ENCODE data around the gene APCDD1. TPM values are rescaled to one million over a fixed set of nuclear protein-coding genes. Genes with fewer than 3 reads are reported as not detected.

The APCDD1 gene
- total RNA-seq, 2 donors from 2014 or later = 38.2 to 75.8 TPM

DNA sequence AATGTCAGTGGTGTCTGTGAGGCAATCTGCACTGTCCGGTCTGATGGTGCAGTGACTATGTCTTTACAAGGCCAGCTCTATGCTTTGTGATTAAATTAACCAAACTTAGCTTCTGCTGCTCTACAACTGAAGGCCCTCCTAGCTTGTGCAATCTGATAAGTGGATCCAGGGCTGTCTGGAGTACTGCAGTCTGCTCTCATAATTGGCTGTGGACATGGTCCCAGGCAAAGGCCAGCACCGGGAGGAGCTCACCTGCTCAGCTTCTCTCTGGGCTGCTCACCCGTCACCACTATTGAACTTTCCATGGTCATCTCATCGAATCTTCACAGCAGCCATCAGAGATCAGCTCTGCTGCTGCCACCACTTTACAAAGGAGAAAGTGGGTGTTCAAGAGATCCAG lies 13.0 kb upstream of the APCDD1 start:
- no peaks in the 10 kb centered on the region for H3K4me1 ChIP-seq (ENCODE audit: control insufficient read depth in 1 of 2, low read depth in 2 of 2)

DNA sequence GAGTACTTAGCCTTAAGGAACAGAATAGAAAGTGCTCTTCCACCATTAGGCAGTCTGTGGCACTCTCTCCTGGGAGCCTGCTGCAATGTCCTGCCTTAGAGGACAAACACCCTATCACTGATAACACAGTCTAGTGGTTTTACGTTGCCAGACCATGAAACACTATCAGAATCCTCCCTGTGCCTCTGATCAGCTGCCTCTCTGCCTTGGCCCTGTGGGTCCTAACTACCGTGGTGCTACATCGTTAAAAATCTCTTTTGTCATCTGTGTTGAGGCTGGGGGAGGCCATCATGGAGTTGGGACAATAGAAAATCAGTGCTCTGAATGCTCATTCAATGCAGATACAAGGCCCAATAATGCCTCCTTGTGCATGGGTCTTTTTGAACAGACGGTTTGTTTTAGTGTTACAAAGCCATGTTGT lies 11.9 kb upstream of the APCDD1 start:
- Histone ChIP-seq H3K27me3 (replicated peaks; ENCODE audit: insufficient read depth) (no peaks in the 10 kb centered on the region), H3K27ac (no peak overlapping the region), H3K4me3 (no peak overlapping the region), H3K36me3 (no peaks in the 10 kb centered on the region), H3K9me3 (no peaks in the 10 kb centered on the region), H3K4me1 (ENCODE audit: control insufficient read depth in 1 of 2, low read depth in 2 of 2) (no peaks in the 10 kb centered on the region)
- no peak for DNase-seq (ENCODE audit: low spot score)
- no peak for ATAC-seq (ENCODE audit: insufficient number of reproducible peaks, low FRiP score, low read depth)
- TF ChIP-seq, protein P1, sequence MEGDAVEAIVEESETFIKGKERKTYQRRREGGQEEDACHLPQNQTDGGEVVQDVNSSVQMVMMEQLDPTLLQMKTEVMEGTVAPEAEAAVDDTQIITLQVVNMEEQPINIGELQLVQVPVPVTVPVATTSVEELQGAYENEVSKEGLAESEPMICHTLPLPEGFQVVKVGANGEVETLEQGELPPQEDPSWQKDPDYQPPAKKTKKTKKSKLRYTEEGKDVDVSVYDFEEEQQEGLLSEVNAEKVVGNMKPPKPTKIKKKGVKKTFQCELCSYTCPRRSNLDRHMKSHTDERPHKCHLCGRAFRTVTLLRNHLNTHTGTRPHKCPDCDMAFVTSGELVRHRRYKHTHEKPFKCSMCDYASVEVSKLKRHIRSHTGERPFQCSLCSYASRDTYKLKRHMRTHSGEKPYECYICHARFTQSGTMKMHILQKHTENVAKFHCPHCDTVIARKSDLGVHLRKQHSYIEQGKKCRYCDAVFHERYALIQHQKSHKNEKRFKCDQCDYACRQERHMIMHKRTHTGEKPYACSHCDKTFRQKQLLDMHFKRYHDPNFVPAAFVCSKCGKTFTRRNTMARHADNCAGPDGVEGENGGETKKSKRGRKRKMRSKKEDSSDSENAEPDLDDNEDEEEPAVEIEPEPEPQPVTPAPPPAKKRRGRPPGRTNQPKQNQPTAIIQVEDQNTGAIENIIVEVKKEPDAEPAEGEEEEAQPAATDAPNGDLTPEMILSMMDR (IDR thresholded peaks at IDR 0.05) = no peak

More for the DNA sequence above, 13.0 kb upstream of the APCDD1 start:
- DNase-seq (ENCODE audit: low spot score) = no peak
- TF ChIP-seq, protein P1 (IDR thresholded peaks at IDR 0.05) = no peak
- H3K27ac ChIP-seq = no peak overlapping the region
- H3K36me3 ChIP-seq = no peaks in the 10 kb centered on the region
- H3K4me3 ChIP-seq = no peak overlapping the region
- ATAC-seq (ENCODE audit: insufficient number of reproducible peaks, low FRiP score, low read depth) = no peak
- no peaks in the 10 kb centered on the region for H3K27me3 ChIP-seq (replicated peaks; ENCODE audit: insufficient read depth)
- H3K9me3 ChIP-seq = no peaks in the 10 kb centered on the region

DNA sequence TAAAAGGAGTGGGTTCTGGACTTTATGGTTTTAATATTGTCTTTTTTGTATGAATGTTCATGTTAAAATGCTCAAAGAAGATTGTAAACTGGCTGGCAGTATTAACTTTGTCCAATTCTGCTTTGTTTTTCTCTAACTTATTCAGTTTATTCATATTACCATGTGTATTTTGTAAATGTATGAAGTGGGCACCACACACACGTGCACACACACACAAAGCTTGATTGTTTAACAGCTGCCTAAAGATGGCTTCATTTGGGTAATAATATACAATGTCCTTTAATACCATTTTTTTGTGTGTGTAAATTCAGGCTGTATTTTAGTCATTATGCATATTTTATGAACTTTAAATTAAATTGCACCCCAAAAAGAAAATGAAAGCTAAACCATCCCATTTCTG lies 11.4 kb upstream of the APCDD1 start:
- TF ChIP-seq, protein P1 (IDR thresholded peaks at IDR 0.05) = no peak
- H3K27ac ChIP-seq = no peak overlapping the region
- no peak overlapping the region for H3K4me3 ChIP-seq
- DNase-seq (ENCODE audit: low spot score) (no peak), ATAC-seq (ENCODE audit: insufficient number of reproducible peaks, low FRiP score, low read depth) (no peak)
- H3K36me3 ChIP-seq = no peaks in the 10 kb centered on the region
- no peaks in the 10 kb centered on the region for H3K9me3 ChIP-seq
- no peaks in the 10 kb centered on the region for H3K4me1 ChIP-seq (ENCODE audit: control insufficient read depth in 1 of 2, low read depth in 2 of 2)
- H3K27me3 ChIP-seq (replicated peaks; ENCODE audit: insufficient read depth) = no peaks in the 10 kb centered on the region

DNA sequence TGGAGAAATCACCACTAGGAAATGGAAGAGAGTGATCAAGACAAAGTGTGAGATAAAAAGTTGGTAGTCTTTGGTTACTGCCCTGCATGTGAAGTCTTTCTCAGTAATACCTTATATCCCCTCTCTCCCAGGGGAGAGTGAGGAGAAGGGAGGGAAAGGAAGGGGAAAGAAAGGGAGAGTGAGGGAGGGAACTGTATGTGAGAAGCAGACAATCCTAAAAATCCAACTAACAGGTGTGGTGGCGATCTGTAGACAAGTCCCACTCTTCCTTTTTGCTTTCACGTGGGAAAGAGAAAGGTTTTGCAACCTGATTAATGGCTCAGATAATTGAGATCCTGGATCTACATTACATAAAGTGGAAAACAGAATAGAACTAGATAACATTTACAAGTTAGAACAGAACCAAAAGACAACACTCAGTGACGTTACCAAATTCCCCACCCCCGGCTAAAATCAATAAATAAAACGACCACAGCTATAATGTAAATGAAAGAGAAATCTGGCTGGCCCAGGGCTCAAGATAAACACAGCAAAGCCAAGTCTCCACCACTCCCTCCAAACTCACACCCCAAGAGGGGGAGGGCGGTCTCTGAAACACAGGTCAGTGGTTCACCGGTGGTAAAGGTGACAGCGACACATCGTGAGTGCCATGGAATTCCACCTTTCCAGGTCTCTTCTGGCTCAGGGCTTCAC lies 10.0 kb upstream of the APCDD1 start:
- no peaks in the 10 kb centered on the region for H3K27me3 ChIP-seq (replicated peaks; ENCODE audit: insufficient read depth)

DNA sequence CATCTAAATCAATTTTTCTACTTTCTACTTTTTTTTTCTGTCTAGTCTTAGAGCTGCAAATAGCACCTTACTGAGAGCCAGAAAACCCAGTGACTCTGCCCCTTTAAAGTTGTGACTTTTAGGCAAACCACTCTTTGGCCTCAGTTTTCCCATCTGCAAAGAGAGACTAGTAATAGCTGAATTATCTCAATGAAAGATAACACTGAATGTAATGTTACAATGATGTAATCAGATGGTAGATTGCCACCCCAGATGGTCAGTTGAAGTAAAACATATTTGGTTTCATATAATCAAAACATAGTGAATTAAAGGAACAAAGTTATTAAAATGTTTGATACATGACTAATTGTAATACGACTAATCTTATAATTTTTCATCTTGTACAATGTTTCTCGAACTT lies 5.0 kb upstream of the APCDD1 start:
- no peaks in the 10 kb centered on the region for H3K9me3 ChIP-seq
- H3K27me3 ChIP-seq (replicated peaks; ENCODE audit: insufficient read depth) = no peaks in the 10 kb centered on the region
- TF ChIP-seq, protein P1 (IDR thresholded peaks at IDR 0.05) = no peak
- no peak for DNase-seq (ENCODE audit: low spot score)
- peaks cover 4 to 9% of the 10 kb centered on the region in 2 donors for H3K4me1 ChIP-seq (ENCODE audit: control insufficient read depth in 1 of 2, low read depth in 2 of 2)
- H3K27ac ChIP-seq = no peak overlapping the region
- ATAC-seq (ENCODE audit: insufficient number of reproducible peaks, low FRiP score, low read depth) = no peak
- no peak overlapping the region for H3K4me3 ChIP-seq
- H3K36me3 ChIP-seq = no peaks in the 10 kb centered on the region

More for the DNA sequence above, 10.0 kb upstream of the APCDD1 start:
- Histone ChIP-seq H3K27ac (no peak overlapping the region), H3K4me1 (ENCODE audit: control insufficient read depth in 1 of 2, low read depth in 2 of 2) (no peaks in the 10 kb centered on the region), H3K36me3 (no peaks in the 10 kb centered on the region), H3K4me3 (no peak overlapping the region), H3K9me3 (no peaks in the 10 kb centered on the region)
- DNase-seq (ENCODE audit: low spot score) (no peak), ATAC-seq (ENCODE audit: insufficient number of reproducible peaks, low FRiP score, low read depth) (no peak)
- TF ChIP-seq, protein P1 (IDR thresholded peaks at IDR 0.05) = no peak

Measured in thoracic aorta (tissue), 2 donors.